ENCODE measurements around the gene PPIB.

Gene PPIB

DNA sequence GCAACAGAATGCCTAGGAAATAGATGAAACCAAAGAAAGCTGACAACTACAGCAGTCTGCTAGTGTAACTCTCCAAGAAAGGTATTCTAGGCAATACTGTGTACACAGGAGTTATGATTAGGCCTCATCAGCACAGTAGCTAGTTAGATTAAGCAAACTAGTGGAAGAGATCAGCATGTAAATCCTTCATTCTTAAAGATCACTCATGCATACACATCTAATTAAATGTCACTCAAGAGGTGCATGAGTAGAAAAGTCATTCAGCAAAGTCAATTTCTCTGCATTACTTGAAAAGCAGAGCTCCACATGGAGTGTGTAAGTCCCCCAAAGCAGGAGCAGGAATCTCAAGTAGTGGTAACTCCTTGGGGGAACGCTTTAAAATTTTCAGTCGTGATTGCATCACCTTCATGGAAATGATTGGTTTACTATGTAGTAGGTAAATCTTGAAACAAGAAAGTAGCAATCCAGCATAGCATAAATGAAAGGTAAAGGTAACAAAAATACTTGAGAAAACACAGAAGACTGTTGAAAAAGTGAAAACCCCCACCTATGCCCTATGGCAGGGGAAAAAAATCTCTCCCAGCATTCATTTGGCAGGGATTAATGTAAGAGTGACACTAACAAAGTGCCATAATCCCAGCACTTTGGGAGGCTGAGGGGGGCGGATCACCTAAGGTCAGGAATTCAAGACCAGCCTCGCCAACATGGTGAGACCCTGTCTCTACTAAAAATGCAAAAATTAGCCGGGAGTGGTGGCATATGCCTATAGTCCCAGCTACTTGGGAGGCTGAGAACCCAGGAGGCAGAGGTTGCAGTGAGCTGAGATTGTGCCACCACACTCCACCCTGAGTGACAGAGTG is 29.4 kb upstream of the PPIB start:
- Histone ChIP-seq H3K36me3 (ENCODE audit: insufficient read depth, low read length) (no peaks in the 10 kb centered on the region), H3K4me3 (no peak overlapping the region), H3K9me3 (ENCODE audit: low read depth, low read length) (no peaks in the 10 kb centered on the region), H3K9ac (ENCODE audit: insufficient read length) (no peak overlapping the region), H3K27ac (no peak overlapping the region)
- DNase-seq (ENCODE audit: low read depth, low spot score) = no peak
- TF ChIP-seq EZH2 (IDR thresholded peaks at IDR 0.05) (no peak), FOXP2 (optimal IDR thresholded peaks at IDR 0.05; ENCODE audit: control extremely low read depth, extremely low read length, insufficient read depth) (no peak), POLR2AphosphoS5 (IDR thresholded peaks at IDR 0.05; ENCODE audit: borderline replicate concordance, low read depth, low read length) (no peak)

DNA sequence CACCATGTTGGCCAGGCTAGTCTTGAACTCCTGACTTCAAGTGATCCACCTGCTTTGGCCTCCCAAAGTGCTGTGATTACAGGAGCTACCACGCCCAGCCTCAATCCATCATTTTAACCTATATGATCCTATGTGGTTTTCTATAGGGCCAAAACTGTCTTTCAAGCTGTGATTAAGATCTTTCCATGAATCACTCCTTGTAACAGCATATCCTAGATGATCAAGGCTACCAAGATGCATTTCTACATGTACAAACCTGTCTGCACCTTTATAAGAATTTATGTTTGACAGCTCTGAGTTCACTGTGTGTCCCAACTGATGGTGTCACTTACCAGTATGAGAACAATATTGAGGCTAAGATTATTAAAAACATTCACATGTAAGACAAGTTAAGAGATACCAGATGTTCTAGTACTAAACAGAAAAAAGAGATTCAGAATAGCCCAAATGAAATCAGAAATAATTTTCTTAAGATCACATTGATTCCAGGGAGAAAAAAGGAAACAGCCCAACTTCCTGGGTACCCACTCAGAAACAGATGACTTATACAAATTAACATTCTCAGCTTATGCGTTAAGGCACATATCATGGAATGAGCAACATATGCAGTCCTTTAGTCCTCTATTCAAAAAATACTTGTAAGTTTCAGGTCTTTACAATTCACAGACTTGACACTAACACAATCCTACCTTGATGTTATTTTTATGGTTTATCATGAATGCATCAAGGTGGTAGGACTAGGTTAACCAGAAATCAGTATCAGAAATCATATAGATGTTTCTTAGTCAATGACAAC is 24.8 kb upstream of the PPIB start:
- TF ChIP-seq POLR2AphosphoS5 (IDR thresholded peaks at IDR 0.05; ENCODE audit: borderline replicate concordance, low read depth, low read length) = no peak
- TF ChIP-seq FOXP2 (optimal IDR thresholded peaks at IDR 0.05; ENCODE audit: control extremely low read depth, extremely low read length, insufficient read depth) = no peak
- TF ChIP-seq EZH2 (IDR thresholded peaks at IDR 0.05) = no peak
- no peak overlapping the region for H3K9ac ChIP-seq (ENCODE audit: insufficient read length)
- H3K36me3 ChIP-seq (ENCODE audit: insufficient read depth, low read length) = peaks cover 14% of the 10 kb centered on the region
- no peak overlapping the region for H3K4me3 ChIP-seq
- no peak for DNase-seq (ENCODE audit: low read depth, low spot score)
- H3K9me3 ChIP-seq (ENCODE audit: low read depth, low read length) = no peaks in the 10 kb centered on the region
- no peak overlapping the region for H3K27ac ChIP-seq

DNA sequence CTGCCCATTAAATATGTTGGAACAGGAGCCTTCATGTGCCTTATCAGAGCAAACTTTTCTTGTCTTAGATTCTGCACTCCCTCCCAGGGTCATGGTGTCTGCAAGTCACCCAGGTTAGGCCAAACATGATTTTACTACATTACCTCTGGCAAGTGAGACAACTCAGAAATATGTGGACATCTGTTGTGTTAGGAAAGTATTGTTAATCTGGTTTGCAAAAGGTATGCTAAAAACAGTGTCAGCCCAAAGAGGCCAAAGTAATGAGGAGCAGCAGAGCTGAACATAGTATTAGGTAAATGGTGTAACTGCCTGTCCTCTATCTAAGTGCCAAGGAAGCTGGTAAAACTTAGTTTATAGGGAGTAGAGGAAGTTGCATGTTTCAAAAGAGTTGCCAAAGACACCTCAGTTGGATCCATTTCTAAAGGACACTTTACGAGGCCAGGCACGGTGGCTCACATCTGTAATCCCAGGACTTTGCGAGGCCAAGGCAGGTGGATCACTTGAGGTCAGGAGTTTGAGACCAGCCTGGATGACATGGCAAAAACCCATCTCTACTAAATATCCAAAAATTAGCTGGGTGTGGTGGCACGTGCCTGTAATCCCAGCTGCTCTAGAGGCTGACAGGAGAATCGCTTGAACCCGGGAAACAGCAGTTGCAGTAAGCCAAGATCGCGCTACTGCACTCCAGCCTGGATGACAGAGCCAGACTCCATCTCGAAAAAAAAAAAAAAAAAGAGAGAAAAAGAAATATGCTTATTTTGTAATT is 22.5 kb upstream of the PPIB start:
- Histone ChIP-seq H3K9ac (ENCODE audit: insufficient read length) (no peak overlapping the region), H3K9me3 (ENCODE audit: low read depth, low read length) (no peaks in the 10 kb centered on the region), H3K36me3 (ENCODE audit: insufficient read depth, low read length) (peaks cover 17% of the 10 kb centered on the region), H3K4me3 (no peak overlapping the region), H3K27ac (no peak overlapping the region)
- no peak for DNase-seq (ENCODE audit: low read depth, low spot score)
- TF ChIP-seq FOXP2 (optimal IDR thresholded peaks at IDR 0.05; ENCODE audit: control extremely low read depth, extremely low read length, insufficient read depth) (no peak), POLR2AphosphoS5 (IDR thresholded peaks at IDR 0.05; ENCODE audit: borderline replicate concordance, low read depth, low read length) (no peak), EZH2 (IDR thresholded peaks at IDR 0.05) (no peak)

DNA sequence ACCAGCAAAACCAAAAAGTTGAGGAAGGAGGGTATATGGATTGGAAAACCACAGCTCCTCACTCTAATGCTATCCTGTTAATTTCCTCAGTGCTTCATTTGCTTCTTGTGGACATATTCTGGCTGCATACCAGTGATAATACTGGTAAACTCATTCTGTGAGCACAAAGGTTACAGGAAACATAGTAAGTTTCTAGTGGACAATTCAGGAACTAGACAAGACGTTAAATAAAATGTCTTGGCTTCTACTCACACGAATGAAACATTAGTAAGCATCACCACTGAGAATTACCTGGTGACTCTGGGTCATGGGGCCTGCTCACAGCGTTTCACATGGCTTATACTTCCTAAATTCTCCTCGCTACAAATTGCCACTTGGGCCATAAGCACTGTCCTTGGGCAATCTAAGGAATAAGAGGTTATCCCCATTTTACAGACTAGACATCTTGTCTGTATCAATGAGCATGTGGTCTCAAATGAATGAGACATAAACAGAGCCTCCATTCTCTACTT is 20.1 kb upstream of the PPIB start:
- no peak overlapping the region for H3K27ac ChIP-seq

DNA sequence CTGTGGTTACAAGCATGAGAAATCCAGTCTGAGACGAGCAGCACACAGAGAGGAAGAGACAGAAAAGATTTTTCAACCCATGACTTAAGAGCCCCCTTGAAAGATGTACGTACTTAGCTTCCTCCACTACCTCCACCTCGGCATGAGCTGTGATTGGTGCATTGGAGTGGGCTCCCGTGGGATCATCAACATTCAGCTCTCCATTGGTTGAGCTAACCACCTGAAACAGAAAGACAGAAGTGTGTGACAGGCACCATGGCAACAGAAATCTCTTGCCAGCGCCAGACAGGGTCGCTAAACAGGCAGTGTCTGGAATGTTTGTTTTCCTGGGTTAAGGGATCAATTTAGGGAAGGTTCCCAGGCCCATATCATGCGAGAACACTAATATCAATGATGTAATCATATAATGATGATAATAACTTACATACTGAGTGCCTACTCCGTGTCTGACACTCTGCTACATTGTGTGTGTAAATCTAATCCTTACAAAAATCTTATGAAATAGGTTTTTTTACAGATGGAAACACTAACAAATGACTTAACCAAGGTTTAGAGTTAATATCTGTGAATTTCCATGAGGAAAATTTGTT is 17.5 kb upstream of the PPIB start:
- Histone ChIP-seq H3K9ac (ENCODE audit: insufficient read length) (no peak overlapping the region), H3K36me3 (ENCODE audit: insufficient read depth, low read length) (peaks cover 13% of the 10 kb centered on the region), H3K9me3 (ENCODE audit: low read depth, low read length) (no peaks in the 10 kb centered on the region), H3K4me3 (no peak overlapping the region), H3K27ac (no peak overlapping the region)
- DNase-seq (ENCODE audit: low read depth, low spot score) = no peak
- TF ChIP-seq POLR2AphosphoS5 (IDR thresholded peaks at IDR 0.05; ENCODE audit: borderline replicate concordance, low read depth, low read length) (no peak), FOXP2 (optimal IDR thresholded peaks at IDR 0.05; ENCODE audit: control extremely low read depth, extremely low read length, insufficient read depth) (no peak), EZH2 (IDR thresholded peaks at IDR 0.05) (no peak)

More for the DNA sequence above, 20.1 kb upstream of the PPIB start:
- Histone ChIP-seq H3K9ac (ENCODE audit: insufficient read length) (no peak overlapping the region), H3K4me3 (no peak overlapping the region), H3K9me3 (ENCODE audit: low read depth, low read length) (no peaks in the 10 kb centered on the region), H3K36me3 (ENCODE audit: insufficient read depth, low read length) (peaks cover 17% of the 10 kb centered on the region)
- no peak for DNase-seq (ENCODE audit: low read depth, low spot score)
- TF ChIP-seq POLR2AphosphoS5 (IDR thresholded peaks at IDR 0.05; ENCODE audit: borderline replicate concordance, low read depth, low read length) = no peak
- no peak for TF ChIP-seq FOXP2 (optimal IDR thresholded peaks at IDR 0.05; ENCODE audit: control extremely low read depth, extremely low read length, insufficient read depth)
- TF ChIP-seq EZH2 (IDR thresholded peaks at IDR 0.05) = no peak

DNA sequence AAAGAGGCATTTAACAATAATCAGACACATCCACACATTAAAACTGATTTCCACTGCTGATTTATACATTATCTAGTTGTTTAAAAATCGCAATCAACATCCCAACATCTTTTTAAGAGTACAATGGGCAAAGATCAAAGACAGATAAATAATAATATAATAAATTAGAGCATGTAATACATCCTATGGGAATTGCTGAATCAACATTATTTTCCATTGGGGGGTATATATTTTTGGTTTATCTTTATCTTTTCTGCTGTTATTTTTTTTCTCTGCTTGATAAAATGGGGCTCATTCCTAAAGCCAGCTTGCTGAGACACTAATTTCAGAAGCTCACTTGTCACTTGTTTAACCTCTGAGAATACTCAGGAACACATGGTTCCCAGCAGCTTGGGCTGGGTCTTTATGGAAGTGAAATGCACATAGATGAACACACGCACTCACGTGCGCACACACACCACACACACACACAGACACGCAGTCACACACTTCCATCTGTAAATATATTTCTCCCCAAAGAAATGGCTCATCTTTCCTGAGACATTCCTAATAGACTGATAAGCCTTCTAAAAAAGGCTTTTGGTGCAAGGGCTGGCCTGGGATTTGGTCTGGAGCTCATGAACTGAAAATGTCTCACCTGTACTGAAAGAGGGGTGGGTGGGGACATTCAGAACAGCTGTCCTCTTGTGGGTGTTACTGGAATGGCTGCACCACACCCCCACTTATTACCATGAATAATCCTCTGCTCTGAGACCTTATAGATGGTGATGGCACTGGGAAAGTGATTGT is 3.5 kb upstream of the PPIB start:
- Histone ChIP-seq H3K9me3 (ENCODE audit: low read depth, low read length) (no peaks in the 10 kb centered on the region), H3K9ac (ENCODE audit: insufficient read length) (no peak overlapping the region), H3K4me3 (no peak overlapping the region), H3K27ac (no peak overlapping the region), H3K36me3 (ENCODE audit: insufficient read depth, low read length) (no peaks in the 10 kb centered on the region)
- no peak for TF ChIP-seq FOXP2 (optimal IDR thresholded peaks at IDR 0.05; ENCODE audit: control extremely low read depth, extremely low read length, insufficient read depth)
- TF ChIP-seq EZH2 (IDR thresholded peaks at IDR 0.05) = no peak
- DNase-seq (ENCODE audit: low read depth, low spot score) = no peak

DNA sequence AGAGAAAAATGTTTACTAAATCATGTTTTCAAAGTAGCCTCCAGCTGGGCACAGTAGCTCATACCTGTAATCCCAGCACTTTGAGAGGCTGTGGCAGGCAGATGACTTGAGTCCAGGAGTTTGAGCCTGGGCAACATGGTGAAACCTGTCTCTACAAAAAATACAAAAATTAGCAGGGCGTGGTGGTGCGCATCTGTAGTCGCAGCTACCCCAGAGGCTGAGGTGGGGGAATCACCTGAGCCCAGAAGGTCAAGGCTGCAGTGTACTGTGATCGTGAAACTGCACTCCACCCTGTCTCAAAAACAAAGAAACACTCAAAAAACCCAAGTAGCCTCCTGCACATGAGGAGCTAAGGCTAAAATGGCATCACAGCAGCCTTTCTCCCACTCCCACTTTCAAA is 1.6 kb upstream of the PPIB start:
- Histone ChIP-seq H3K9me3 (ENCODE audit: low read depth, low read length) (no peaks in the 10 kb centered on the region), H3K9ac (ENCODE audit: insufficient read length) (no peak overlapping the region), H3K4me3 (no peak overlapping the region), H3K27ac (no peak overlapping the region), H3K36me3 (ENCODE audit: insufficient read depth, low read length) (peaks cover 9% of the 10 kb centered on the region)
- no peak for DNase-seq (ENCODE audit: low read depth, low spot score)
- TF ChIP-seq EZH2 (IDR thresholded peaks at IDR 0.05) (no peak), FOXP2 (optimal IDR thresholded peaks at IDR 0.05; ENCODE audit: control extremely low read depth, extremely low read length, insufficient read depth) (no peak), POLR2AphosphoS5 (IDR thresholded peaks at IDR 0.05; ENCODE audit: borderline replicate concordance, low read depth, low read length) (no peak)
